ENCODE results near the gene PALD1. TPM values are rescaled to one million over a fixed set of nuclear protein-coding genes. Genes with fewer than 3 reads are reported as not detected.

Gene PALD1
- polyA plus RNA-seq, 2 of the 4 experiments (the other 2 are of a cell fraction), result 3.6 to 5.5 TPM

- TF ChIP-seq HES2 (IDR thresholded peaks at IDR 0.05), result no peak
- no peak for TF ChIP-seq EP300 (IDR thresholded peaks at IDR 0.05)
- no peaks in the 10 kb centered on the region for H3K9me3 ChIP-seq
- no peak for FAIRE-seq
- no peaks in the 10 kb centered on the region for H3K4me1 ChIP-seq
- no peak for DNase-seq (ENCODE audit: low read depth in 1 of 2, low spot score in 1 of 2)
- no peak for ATAC-seq
- WGBS (ENCODE audit: missing lambda C conversion rate), result 70% methylated on average over 14 of the region's 16 CpGs
- POLR2A ChIA-PET, result no interaction called here
- no peak overlapping the region for H3K4me2 ChIP-seq
- H3K27ac ChIP-seq, result no peak overlapping the region
- CTCF ChIA-PET, result interaction anchor here (0.6 kb wide), 1 partner anchor 25 kb away, joined by 3 read pairs; no protein-coding TSS in a partner anchor
- H3K4me3 ChIP-seq, result no peak overlapping the region
Measured at GRCh38 chr10:70598857-70599295, 120.3 kb downstream of the PALD1 start.

- POLR2A ChIA-PET, result no interaction called here
- CTCF ChIA-PET, result interaction anchor here (0.6 kb wide), 1 partner anchor 24 kb away, joined by 3 read pairs; no protein-coding TSS in a partner anchor
- Histone ChIP-seq H3K27ac (no peak overlapping the region), H3K4me2 (no peak overlapping the region), H3K9me3 (no peaks in the 10 kb centered on the region), H3K4me3 (no peak overlapping the region), H3K4me1 (no peaks in the 10 kb centered on the region)
- TF ChIP-seq RCOR1 (IDR thresholded peaks at IDR 0.05; ENCODE audit: low read depth, low read length) (no peak), MYC (IDR thresholded peaks at IDR 0.05; ENCODE audit: borderline replicate concordance, low read length) (no peak), JUNB (IDR thresholded peaks at IDR 0.05) (no peak), FOSL2 (IDR thresholded peaks at IDR 0.05) (no peak), FOSL2 (CRISPR knock-in tag; IDR thresholded peaks at IDR 0.05) (no peak), EP300 (IDR thresholded peaks at IDR 0.05) (no peak), NR3C1 (IDR thresholded peaks at IDR 0.05) (no peak), NPAS2 (CRISPR knock-in tag; IDR thresholded peaks at IDR 0.05; ENCODE audit: borderline replicate concordance) (no peak), RAD21 (conservative IDR thresholded peaks at IDR 0.05 in 1 of 2, IDR thresholded peaks at IDR 0.05 in 1 of 2) (no peak), MAX (IDR thresholded peaks at IDR 0.05) (no peak), ESRRA (IDR thresholded peaks at IDR 0.05; ENCODE audit: borderline replicate concordance, low read length) (no peak), PBX3 (IDR thresholded peaks at IDR 0.05) (no peak), FOXS1 (CRISPR knock-in tag; IDR thresholded peaks at IDR 0.05) (no peak), ATOH8 (CRISPR knock-in tag; IDR thresholded peaks at IDR 0.05; ENCODE audit: low read depth) (no peak), CBX8 (IDR thresholded peaks at IDR 0.05) (no peak), ELK1 (IDR thresholded peaks at IDR 0.05; ENCODE audit: low read depth, low read length) (no peak), MAFK (IDR thresholded peaks at IDR 0.05; ENCODE audit: partially characterized antibody) (no peak), RNF2 (IDR thresholded peaks at IDR 0.05; ENCODE audit: borderline replicate concordance, low read depth) (no peak), HOXB13 (CRISPR knock-in tag; IDR thresholded peaks at IDR 0.05; ENCODE audit: low read depth) (no peak), CEBPB (IDR thresholded peaks at IDR 0.05) (no peak), CHD2 (IDR thresholded peaks at IDR 0.05; ENCODE audit: low read length, partially characterized antibody) (no peak)
- FAIRE-seq (no peak), ATAC-seq (no peak), DNase-seq (ENCODE audit: low read depth in 1 of 2, low spot score in 1 of 2) (no peak)
- WGBS (ENCODE audit: missing lambda C conversion rate), result 69% methylated on average over 8 of the region's 8 CpGs
Measured at GRCh38 chr10:70599319-70599718, 120.8 kb downstream of the PALD1 start.

GRCh38 chr10:70599791-70600190 lies 121.2 kb downstream of the PALD1 start:
- 50% methylated on average over 4 of the region's 4 CpGs for WGBS (ENCODE audit: missing lambda C conversion rate)
- no peak for DNase-seq (ENCODE audit: low read depth in 1 of 2, low spot score in 1 of 2)
- Histone ChIP-seq H3K4me3 (no peak overlapping the region), H3K4me2 (no peak overlapping the region), H3K27ac (no peak overlapping the region), H3K9me3 (no peaks in the 10 kb centered on the region), H3K4me1 (no peaks in the 10 kb centered on the region)
- POLR2A ChIA-PET, result no interaction called here
- no peak for ATAC-seq
- FAIRE-seq, result no peak
- no peak for TF ChIP-seq JUN (IDR thresholded peaks at IDR 0.05)
- TF ChIP-seq PHF8 (IDR thresholded peaks at IDR 0.05; ENCODE audit: borderline replicate concordance, low read depth), result no peak
- no peak for TF ChIP-seq CBX2 (IDR thresholded peaks at IDR 0.05; ENCODE audit: borderline replicate concordance, low read depth)
- TF ChIP-seq ZC3H11A (IDR thresholded peaks at IDR 0.05), result no peak
- no peak for TF ChIP-seq KDM5A (IDR thresholded peaks at IDR 0.05)
- no peak for TF ChIP-seq GATA3 (IDR thresholded peaks at IDR 0.05; ENCODE audit: borderline replicate concordance)
- no peak for TF ChIP-seq TP53 (CRISPR knock-in tag; IDR thresholded peaks at IDR 0.05)
- CTCF ChIA-PET, result interaction anchor here (1.2 kb wide), 1 partner anchor 51 kb away, joined by 4 read pairs; no protein-coding TSS in a partner anchor

Data from A549 (cell line).